ENCODE measurements around the gene NFE2. TPM values are rescaled to one million over a fixed set of nuclear protein-coding genes. Genes with fewer than 3 reads are reported as not detected.
A peak's percentile ranks its signal among the peaks of the same experiment; 100 is the strongest.

NFE2 gene
- total and polyA plus RNA-seq, 2 donors, result 2.8 to 4.7 TPM

DNA sequence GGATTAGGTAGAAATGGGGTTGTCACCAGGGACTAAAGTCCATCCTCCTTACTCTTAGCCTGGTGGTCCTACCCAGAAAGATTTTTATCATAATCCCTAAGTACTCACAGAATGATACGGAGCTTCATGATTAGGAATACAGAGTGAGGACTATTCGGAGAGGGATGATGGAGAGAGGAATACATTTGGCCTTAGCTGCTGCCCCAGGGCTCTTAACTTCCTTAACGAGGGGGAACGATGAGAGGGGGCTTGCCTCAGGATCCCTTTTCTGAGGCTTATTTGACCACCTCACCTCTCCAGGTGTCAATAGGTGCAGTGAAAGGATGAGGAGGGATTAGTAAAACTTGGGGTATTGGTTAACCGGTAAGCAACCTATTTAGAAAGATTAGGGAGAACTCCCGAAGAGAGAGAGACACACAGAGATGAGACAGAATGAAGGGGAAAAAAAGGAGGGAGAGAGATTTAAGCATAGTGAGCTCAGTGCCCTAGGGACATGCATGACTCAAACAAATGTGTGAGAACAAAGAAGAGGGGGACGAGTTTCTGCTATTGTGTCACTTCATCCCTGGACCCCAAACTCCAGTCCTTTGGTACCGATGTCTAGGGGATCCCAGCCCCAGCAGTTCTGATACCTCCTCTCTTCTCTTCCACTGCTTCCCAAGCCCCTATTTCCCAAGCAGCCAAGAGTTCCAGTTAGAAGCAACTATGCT, 1.1 kb downstream of the NFE2 start:
- no peak for DNase-seq (ENCODE audit: low read depth in 6 of 9, low spot score in 9 of 9)
- Histone ChIP-seq H3K27ac (ENCODE audit: low read depth in 1 of 2, low read length in 1 of 2) (no peak overlapping the region), H3K27me3 (ENCODE audit: control insufficient read depth in 2 of 2, insufficient read depth in 1 of 2, low read length in 1 of 2) (peaks cover 10 to 38% of the 10 kb centered on the region in 2 donors), H3K9me3 (ENCODE audit: control insufficient read depth in 2 of 2, insufficient read depth in 1 of 2, low read length in 1 of 2) (no peaks in the 10 kb centered on the region), H3K4me3 (ENCODE audit: low read length in 2 of 2) (peak overlapping the region in 1 of 2 donors; percentile 24), H3K36me3 (ENCODE audit: control insufficient read depth in 2 of 2, insufficient read depth in 2 of 2, low read length in 1 of 2) (no peaks in the 10 kb centered on the region), H3K4me1 (ENCODE audit: control insufficient read depth in 2 of 2, insufficient read depth in 2 of 2, low read length in 2 of 2) (peaks cover 7 to 26% of the 10 kb centered on the region in 2 donors)
- WGBS, result 15% methylated on average over 8 of the region's 8 CpGs

GRCh38 chr12:54298904-54299303, 1.9 kb downstream of the NFE2 start:
- 74% methylated on average over 5 of the region's 5 CpGs for WGBS
- Histone ChIP-seq H3K36me3 (ENCODE audit: control insufficient read depth in 2 of 2, insufficient read depth in 2 of 2, low read length in 1 of 2) (no peaks in the 10 kb centered on the region), H3K4me1 (ENCODE audit: control insufficient read depth in 2 of 2, insufficient read depth in 2 of 2, low read length in 2 of 2) (peaks cover 3 to 19% of the 10 kb centered on the region in 2 donors), H3K27me3 (ENCODE audit: control insufficient read depth in 2 of 2, insufficient read depth in 1 of 2, low read length in 1 of 2) (peaks cover 10 to 32% of the 10 kb centered on the region in 2 donors), H3K4me3 (ENCODE audit: low read length in 2 of 2) (no peak overlapping the region), H3K27ac (ENCODE audit: low read depth in 1 of 2, low read length in 1 of 2) (no peak overlapping the region), H3K9me3 (ENCODE audit: control insufficient read depth in 2 of 2, insufficient read depth in 1 of 2, low read length in 1 of 2) (no peaks in the 10 kb centered on the region)
- no peak for DNase-seq (ENCODE audit: low read depth in 6 of 9, low spot score in 9 of 9)

GRCh38 chr12:54296393-54297099, 4.3 kb downstream of the NFE2 start:
- peaks cover 3 to 4% of the 10 kb centered on the region in 2 donors for H3K36me3 ChIP-seq (ENCODE audit: control insufficient read depth in 2 of 2, insufficient read depth in 2 of 2, low read length in 1 of 2)
- WGBS, result 75% methylated on average over 5 of the region's 5 CpGs
- no peaks in the 10 kb centered on the region for H3K9me3 ChIP-seq (ENCODE audit: control insufficient read depth in 2 of 2, insufficient read depth in 1 of 2, low read length in 1 of 2)
- H3K27ac ChIP-seq (ENCODE audit: low read depth in 1 of 2, low read length in 1 of 2), result no peak overlapping the region
- no peak for DNase-seq (ENCODE audit: low read depth in 6 of 9, low spot score in 9 of 9)
- H3K27me3 ChIP-seq (ENCODE audit: control insufficient read depth in 2 of 2, insufficient read depth in 1 of 2, low read length in 1 of 2), result peaks cover 10 to 28% of the 10 kb centered on the region in 2 donors
- peaks cover 3 to 15% of the 10 kb centered on the region in 2 donors for H3K4me1 ChIP-seq (ENCODE audit: control insufficient read depth in 2 of 2, insufficient read depth in 2 of 2, low read length in 2 of 2)
- H3K4me3 ChIP-seq (ENCODE audit: low read length in 2 of 2), result no peak overlapping the region

GRCh38 chr12:54294953-54295566, 5.8 kb downstream of the NFE2 start:
- 89% methylated on average over 9 of the region's 9 CpGs for WGBS
- H3K27me3 ChIP-seq (ENCODE audit: control insufficient read depth in 2 of 2, insufficient read depth in 1 of 2, low read length in 1 of 2), result peaks cover 8 to 13% of the 10 kb centered on the region in 2 donors
- H3K4me3 ChIP-seq (ENCODE audit: low read length in 2 of 2), result no peak overlapping the region
- DNase-seq (ENCODE audit: low read depth in 6 of 9, low spot score in 9 of 9), result no peak
- no peaks in the 10 kb centered on the region for H3K9me3 ChIP-seq (ENCODE audit: control insufficient read depth in 2 of 2, insufficient read depth in 1 of 2, low read length in 1 of 2)
- peaks cover 3 to 4% of the 10 kb centered on the region in 2 donors for H3K36me3 ChIP-seq (ENCODE audit: control insufficient read depth in 2 of 2, insufficient read depth in 2 of 2, low read length in 1 of 2)
- H3K27ac ChIP-seq (ENCODE audit: low read depth in 1 of 2, low read length in 1 of 2), result no peak overlapping the region
- H3K4me1 ChIP-seq (ENCODE audit: control insufficient read depth in 2 of 2, insufficient read depth in 2 of 2, low read length in 2 of 2), result peaks cover 0 to under 1% of the 10 kb centered on the region in 2 donors

DNA sequence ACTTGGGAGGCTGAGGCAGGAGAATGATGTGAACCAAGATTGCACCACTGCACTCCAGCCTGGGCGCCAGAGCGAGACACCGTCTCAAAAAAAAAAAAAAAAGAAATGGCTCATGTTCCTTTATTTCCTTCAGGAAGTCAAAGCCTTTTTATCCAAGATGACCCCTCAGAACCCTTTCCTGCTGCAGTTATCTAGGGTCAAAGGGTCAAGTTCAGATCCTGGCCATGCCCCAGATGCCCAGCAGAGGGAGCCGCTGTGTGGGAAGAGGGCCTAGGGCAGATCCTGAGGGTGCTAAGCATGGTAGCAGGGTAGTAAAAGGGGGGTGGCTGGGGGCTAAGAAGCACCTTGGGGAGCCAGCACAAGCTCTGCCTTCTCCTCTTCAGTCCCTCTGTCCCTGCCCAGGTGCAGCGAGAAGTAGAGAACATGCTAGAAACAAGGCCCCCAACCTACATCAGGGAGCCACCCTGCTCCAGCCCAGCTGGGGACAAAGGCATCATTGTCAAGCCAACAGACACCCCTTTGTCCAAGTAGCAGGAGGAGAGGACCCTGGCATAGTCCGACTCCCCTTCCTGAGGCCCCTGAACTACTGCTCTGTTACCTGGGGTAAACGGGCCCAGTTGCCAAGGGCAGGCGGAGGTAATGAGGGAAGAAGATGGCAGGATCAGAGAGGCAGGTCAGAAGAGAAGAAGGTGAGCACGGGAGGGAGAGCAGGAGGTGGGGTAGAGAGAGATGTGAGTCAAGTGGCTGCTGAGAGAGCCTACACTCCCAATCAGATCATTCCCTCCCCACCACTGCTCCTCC, 6.5 kb downstream of the NFE2 start:
- Histone ChIP-seq H3K36me3 (ENCODE audit: control insufficient read depth in 2 of 2, insufficient read depth in 2 of 2, low read length in 1 of 2) (peaks cover 8% of the 10 kb centered on the region in 2 donors), H3K4me1 (ENCODE audit: control insufficient read depth in 2 of 2, insufficient read depth in 2 of 2, low read length in 2 of 2) (no peaks in the 10 kb centered on the region), H3K9me3 (ENCODE audit: control insufficient read depth in 2 of 2, insufficient read depth in 1 of 2, low read length in 1 of 2) (no peaks in the 10 kb centered on the region), H3K27ac (ENCODE audit: low read depth in 1 of 2, low read length in 1 of 2) (no peak overlapping the region), H3K27me3 (ENCODE audit: control insufficient read depth in 2 of 2, insufficient read depth in 1 of 2, low read length in 1 of 2) (peaks cover 4 to 6% of the 10 kb centered on the region in 2 donors), H3K4me3 (ENCODE audit: low read length in 2 of 2) (no peak overlapping the region)
- DNase-seq (ENCODE audit: low read depth in 6 of 9, low spot score in 9 of 9), result peak in 3 of 9 donors; percentile 40 to 52 (median 46)
- WGBS, result 72% methylated on average over 9 of the region's 9 CpGs

- 97% methylated on average over 7 of the region's 7 CpGs for WGBS
- Histone ChIP-seq H3K4me1 (ENCODE audit: control insufficient read depth in 2 of 2, insufficient read depth in 2 of 2, low read length in 2 of 2) (no peaks in the 10 kb centered on the region), H3K9me3 (ENCODE audit: control insufficient read depth in 2 of 2, insufficient read depth in 1 of 2, low read length in 1 of 2) (no peaks in the 10 kb centered on the region), H3K36me3 (ENCODE audit: control insufficient read depth in 2 of 2, insufficient read depth in 2 of 2, low read length in 1 of 2) (peaks cover 16 to 21% of the 10 kb centered on the region in 2 donors), H3K4me3 (ENCODE audit: low read length in 2 of 2) (no peak overlapping the region), H3K27me3 (ENCODE audit: control insufficient read depth in 2 of 2, insufficient read depth in 1 of 2, low read length in 1 of 2) (no peaks in the 10 kb centered on the region), H3K27ac (ENCODE audit: low read depth in 1 of 2, low read length in 1 of 2) (no peak overlapping the region)
- no peak for DNase-seq (ENCODE audit: low read depth in 6 of 9, low spot score in 9 of 9)
Observed at GRCh38 chr12:54292931-54293241, 7.9 kb downstream of the NFE2 start.

- Histone ChIP-seq H3K4me3 (ENCODE audit: low read length in 2 of 2) (no peak overlapping the region), H3K9me3 (ENCODE audit: control insufficient read depth in 2 of 2, insufficient read depth in 1 of 2, low read length in 1 of 2) (no peaks in the 10 kb centered on the region), H3K27ac (ENCODE audit: low read depth in 1 of 2, low read length in 1 of 2) (no peak overlapping the region), H3K4me1 (ENCODE audit: control insufficient read depth in 2 of 2, insufficient read depth in 2 of 2, low read length in 2 of 2) (no peaks in the 10 kb centered on the region), H3K36me3 (ENCODE audit: control insufficient read depth in 2 of 2, insufficient read depth in 2 of 2, low read length in 1 of 2) (peaks cover 22 to 27% of the 10 kb centered on the region in 2 donors), H3K27me3 (ENCODE audit: control insufficient read depth in 2 of 2, insufficient read depth in 1 of 2, low read length in 1 of 2) (no peaks in the 10 kb centered on the region)
- no peak for DNase-seq (ENCODE audit: low read depth in 6 of 9, low spot score in 9 of 9)
- WGBS, result 96% methylated on average over 30 of the region's 30 CpGs
Observed at GRCh38 chr12:54292083-54292930, 8.5 kb downstream of the NFE2 start.

All from thymus (tissue), 11 donors.